ENCODE measurements around the gene FLT3.
"Not testable (repeated sequence)": the region's sequence is repeated elsewhere in the genome, so short reads cannot be mapped to it uniquely, and the experiment has no call there.

Gene FLT3

GRCh38 chr13:28046981-28047380 lies 53.4 kb downstream of the FLT3 start:
- in situ Hi-C loops (cut with MboI; ENCODE audit: low sequenced_read_pairs) = no loop called here

DNA sequence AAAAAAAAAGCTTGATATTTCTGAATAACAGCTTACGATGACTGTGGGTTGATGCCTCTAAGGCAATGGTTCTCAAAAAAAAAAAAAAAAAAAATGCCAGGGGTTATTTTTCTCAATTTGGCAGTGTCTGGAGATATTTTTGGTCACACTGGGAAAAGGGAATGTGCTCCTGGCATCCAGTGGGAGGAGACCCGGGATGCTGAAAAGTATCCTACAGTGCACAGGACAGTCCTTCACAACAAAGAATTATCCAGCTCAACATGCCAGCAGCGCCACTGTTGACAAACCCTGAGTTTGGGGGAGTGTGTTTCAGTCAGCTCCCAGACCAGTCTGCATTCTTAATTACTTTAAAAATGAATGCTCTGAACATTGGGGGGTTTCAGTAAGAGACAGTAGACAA lies 54.5 kb downstream of the FLT3 start:
- in situ Hi-C loops (cut with MboI; ENCODE audit: low sequenced_read_pairs) = no loop called here

DNA sequence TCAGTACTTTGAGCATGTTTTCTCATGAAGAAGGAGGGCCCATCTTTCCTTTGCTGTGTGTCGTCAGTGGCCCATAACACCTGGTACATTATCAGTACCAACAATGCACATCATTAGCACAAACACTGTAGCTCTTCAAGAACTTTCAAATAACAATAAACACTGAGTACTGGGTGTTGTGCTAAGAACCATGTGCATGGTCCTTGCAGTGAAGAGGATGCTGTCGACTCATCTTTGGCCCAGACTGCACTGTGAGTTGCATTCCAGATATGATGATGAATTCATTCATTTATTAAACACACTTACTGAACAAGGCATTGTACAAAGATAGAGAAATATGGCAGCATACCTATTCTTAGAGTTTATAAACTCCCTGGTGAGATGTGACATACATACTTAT lies 55.8 kb downstream of the FLT3 start:
- in situ Hi-C loops (cut with MboI; ENCODE audit: low sequenced_read_pairs) = no loop called here

DNA sequence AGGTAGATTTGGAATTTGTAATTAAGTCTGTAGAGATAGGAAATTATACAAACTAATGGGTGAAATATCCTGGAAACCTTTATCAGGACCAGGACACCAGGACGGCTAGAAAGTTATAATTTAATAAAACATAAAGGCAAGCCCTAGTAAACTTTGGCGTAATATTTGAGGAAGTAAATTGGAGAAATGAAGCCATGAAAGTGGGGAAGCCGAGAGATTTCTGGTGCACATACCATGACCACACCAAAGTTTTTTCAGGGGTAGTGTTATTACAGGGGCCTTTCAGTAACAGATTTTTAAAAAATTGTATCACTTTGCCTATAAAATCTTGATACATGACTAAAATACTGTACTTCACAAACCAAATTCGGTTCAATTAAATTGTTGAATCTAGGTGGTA lies 57.2 kb downstream of the FLT3 start:
- in situ Hi-C loops (cut with MboI; ENCODE audit: low sequenced_read_pairs) = no loop called here

DNA sequence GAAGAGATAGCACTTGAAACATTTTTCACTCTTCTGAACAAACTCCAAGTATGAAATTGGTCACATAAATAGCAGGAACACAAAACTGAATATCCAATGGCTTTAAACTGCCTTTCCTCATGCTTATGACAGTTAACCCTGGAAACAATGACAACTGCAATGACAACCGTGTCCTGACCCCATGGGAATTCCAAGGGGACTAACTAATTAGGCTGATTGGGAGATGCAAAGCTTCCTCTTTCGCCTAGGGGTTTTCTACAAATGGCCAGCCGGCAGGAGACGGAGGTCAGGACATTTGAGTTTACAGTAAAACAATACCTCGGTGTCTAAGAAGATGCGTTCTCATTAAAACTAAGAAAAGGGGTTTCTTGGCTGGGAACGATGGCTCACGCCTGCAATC lies 58.9 kb downstream of the FLT3 start:
- in situ Hi-C loops (cut with MboI; ENCODE audit: low sequenced_read_pairs) = no loop called here

GRCh38 chr13:28041031-28041461 lies 59.3 kb downstream of the FLT3 start:
- in situ Hi-C loops (cut with MboI; ENCODE audit: low sequenced_read_pairs) = no loop called here

GRCh38 chr13:28037399-28037798 lies 63.0 kb downstream of the FLT3 start:
- in situ Hi-C loops (cut with MboI; ENCODE audit: low sequenced_read_pairs) = no loop called here

GRCh38 chr13:28035146-28035782 lies 65.1 kb downstream of the FLT3 start:
- in situ Hi-C loops (cut with MboI; ENCODE audit: low sequenced_read_pairs) = no loop called here

DNA sequence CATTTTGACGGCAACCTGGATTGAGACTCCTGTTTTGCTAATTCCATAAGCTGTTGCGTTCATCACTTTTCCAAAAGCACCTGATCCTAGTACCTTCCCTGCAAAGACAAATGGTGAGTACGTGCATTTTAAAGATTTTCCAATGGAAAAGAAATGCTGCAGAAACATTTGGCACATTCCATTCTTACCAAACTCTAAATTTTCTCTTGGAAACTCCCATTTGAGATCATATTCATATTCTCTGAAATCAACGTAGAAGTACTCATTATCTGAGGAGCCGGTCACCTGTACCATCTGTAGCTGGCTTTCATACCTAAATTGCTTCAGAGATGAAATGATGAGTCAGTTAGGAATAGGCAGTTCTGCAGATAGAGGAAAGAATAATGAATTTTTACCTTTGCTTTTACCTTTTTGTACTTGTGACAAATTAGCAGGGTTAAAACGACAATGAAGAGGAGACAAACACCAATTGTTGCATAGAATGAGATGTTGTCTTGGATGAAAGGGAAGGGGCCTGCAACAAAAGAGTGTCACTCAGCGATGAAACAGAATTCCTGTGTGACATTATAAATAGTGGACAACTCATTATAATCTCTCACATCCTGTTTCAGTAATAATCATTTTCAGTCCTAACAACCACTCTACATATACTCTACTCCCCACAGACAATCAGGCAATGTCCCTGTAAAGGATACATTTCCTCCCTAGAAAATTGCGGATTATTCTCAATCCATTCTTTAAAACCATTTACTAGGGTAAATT lies 66.3 kb downstream of the FLT3 start:
- in situ Hi-C loops (cut with MboI; ENCODE audit: low sequenced_read_pairs) = no loop called here

- in situ Hi-C loops (cut with MboI; ENCODE audit: low sequenced_read_pairs) = not testable (repeated sequence)
These were observed 67.9 kb downstream of the FLT3 start for GRCh38 chr13:28032438-28032837.

DNA sequence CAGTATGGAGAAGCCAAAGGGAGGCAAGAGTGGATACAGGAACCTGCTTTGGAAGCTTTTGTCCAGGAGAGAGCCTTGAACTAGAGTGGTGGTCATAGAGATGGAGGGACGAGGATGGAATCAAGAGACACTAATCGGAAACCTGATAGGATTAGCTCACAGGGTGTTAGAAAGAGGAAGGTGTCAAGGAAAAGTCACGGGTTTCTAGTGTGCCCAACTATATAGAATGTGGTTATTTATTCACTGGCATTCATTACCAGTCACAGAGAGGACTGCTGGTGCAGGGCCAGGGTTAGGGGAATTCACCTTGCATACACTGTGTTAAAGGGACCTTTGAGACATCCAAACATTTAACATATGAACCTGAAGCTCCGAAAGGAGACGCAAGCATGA lies 68.5 kb downstream of the FLT3 start:
- in situ Hi-C loops (cut with MboI; ENCODE audit: low sequenced_read_pairs) = no loop called here

DNA sequence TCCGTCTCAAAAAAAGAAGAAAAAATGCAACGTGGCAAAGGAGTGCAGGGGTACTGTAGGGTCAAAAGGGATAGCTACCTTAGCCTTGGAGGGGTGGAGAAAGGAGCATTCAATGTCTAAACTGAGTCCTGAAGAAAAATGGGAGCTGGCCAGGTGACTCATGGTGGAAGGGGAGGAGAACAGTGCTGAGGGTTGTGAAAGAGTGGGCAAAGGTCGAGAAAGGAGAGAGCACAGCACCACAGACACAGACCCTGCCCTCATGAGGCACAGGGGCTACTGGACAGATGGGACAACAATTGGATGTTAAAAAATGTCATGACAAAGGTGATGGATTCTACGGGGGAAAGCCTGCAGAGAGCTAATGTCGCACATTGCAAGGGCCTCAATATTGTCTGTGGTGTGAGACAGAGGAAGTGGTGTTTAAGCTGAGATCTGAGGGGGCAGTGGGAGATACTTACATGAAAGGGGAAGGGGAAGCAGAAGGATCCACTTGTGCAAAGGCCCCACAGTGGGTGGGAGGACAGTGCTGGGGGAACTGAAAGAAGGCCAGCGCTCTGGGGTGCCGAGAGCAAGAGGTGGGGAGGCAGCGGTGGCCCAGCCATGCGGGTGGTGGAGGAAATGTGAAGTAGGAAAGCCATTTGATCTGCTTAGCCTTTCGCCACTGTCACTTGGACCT lies 69.0 kb downstream of the FLT3 start:
- in situ Hi-C loops (cut with MboI; ENCODE audit: low sequenced_read_pairs) = no loop called here

GRCh38 chr13:28027607-28028364 lies 72.6 kb downstream of the FLT3 start:
- in situ Hi-C loops (cut with MboI; ENCODE audit: low sequenced_read_pairs) = no loop called here

GRCh38 chr13:28027071-28027470 lies 73.3 kb downstream of the FLT3 start:
- in situ Hi-C loops (cut with MboI; ENCODE audit: low sequenced_read_pairs) = no loop called here

- in situ Hi-C loops (cut with MboI; ENCODE audit: low sequenced_read_pairs) = no loop called here
These were observed 73.9 kb downstream of the FLT3 start for GRCh38 chr13:28026508-28026907.

DNA sequence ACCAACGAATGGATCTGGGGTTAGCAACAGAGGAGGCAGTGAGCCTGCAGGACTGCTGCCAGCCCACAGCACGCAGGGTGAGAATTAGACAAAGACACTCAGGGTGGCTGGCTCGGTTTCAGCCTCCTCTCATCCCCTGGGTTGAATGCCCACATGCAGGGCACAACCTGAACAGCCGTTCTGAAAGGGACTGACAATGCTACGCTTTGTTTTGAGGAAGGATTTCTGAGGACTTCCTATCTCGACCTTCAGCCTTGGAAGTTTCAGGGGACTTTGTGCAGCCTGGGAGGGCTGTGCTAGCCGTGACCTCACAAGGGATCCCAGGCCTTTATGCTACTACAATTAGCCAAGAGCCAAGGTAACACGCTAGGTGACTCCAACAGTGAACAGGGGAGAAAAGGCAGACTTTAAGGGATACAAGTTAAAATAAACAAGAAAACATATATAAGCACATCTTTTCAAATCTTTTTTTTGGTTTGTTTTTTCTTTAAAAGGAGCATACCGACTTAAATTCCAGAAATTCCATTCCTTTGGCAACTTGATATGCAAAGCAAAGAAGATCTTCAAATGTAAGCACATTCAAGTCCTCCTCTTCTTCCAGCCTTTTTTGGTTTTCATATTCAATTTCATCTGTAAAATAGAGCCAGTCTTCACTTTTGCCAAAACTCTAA lies 77.4 kb downstream of the FLT3 start:
- in situ Hi-C loops (cut with MboI; ENCODE audit: low sequenced_read_pairs) = no loop called here

GRCh38 chr13:28014301-28014700 lies 86.1 kb downstream of the FLT3 start:
- in situ Hi-C loops (cut with MboI; ENCODE audit: low sequenced_read_pairs) = no loop called here

GRCh38 chr13:28013482-28013881 lies 86.9 kb downstream of the FLT3 start:
- in situ Hi-C loops (cut with MboI; ENCODE audit: low sequenced_read_pairs) = no loop called here

- in situ Hi-C loops (cut with MboI; ENCODE audit: low sequenced_read_pairs) = no loop called here
These were observed 87.5 kb downstream of the FLT3 start for GRCh38 chr13:28012896-28013295.

- in situ Hi-C loops (cut with MboI; ENCODE audit: low sequenced_read_pairs) = no loop called here
These were observed 88.0 kb downstream of the FLT3 start for GRCh38 chr13:28012383-28012782.

GRCh38 chr13:28010046-28010445 lies 90.3 kb downstream of the FLT3 start:
- in situ Hi-C loops (cut with MboI; ENCODE audit: low sequenced_read_pairs) = no loop called here
